Stimulated activated naive CD8-positive, alpha-beta T cell treated with anti-CD3 and anti-CD28 coated beads, Interleukin-15, Interleukin-2, amounts not matched to agents 100 U/mL and 50 U/mL, for 24 hours (primary cell): ENCODE results near the gene AQP12B.
"Not testable (repeated sequence)": the region's sequence is repeated elsewhere in the genome, so short reads cannot be mapped to it uniquely, and the experiment has no call there.

Experiments used
- ATAC-seq: fragments of 150-1000 bp; cut with Tn5 transposase; one replicate; pipeline ENCODE4 v1.10.0; 2021
- DNase-seq: peaks from one replicate; pipeline ENCODE4 v3.0.0; 2021

The AQP12B gene

DNA sequence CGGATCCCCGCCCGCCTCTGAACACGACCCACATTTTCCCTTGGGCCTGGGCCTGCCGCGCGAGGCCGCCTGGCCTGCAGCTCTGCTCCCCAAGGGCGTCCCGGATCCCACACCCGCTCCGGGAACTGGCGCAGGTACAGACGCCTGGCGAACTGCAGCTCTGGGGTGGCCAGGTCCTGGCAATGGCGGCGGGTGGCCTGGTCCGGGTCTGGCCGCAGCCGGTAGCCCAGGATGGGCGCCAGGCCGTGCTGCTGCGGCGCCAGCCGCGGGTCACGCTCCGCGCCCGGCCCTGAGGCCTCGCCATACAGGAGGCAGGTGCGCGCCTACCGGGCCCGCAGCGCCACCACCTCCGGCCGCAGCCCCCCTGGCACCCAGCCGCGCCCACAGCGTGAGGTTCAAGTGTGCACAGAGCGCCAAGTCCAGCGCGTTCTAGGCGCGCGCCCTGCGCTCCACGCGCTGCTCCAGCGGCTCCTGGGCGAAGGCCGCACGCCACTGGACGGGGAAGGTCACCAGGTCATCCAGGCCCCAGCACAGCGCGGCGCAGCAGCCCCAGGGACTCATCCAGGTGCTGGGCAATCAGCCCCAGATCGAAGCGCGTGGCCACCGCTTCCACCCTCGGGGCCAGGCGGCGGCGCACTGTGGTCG lies 18.5 kb upstream of the AQP12B start:
- no peak for DNase-seq
- no peak for ATAC-seq

DNA sequence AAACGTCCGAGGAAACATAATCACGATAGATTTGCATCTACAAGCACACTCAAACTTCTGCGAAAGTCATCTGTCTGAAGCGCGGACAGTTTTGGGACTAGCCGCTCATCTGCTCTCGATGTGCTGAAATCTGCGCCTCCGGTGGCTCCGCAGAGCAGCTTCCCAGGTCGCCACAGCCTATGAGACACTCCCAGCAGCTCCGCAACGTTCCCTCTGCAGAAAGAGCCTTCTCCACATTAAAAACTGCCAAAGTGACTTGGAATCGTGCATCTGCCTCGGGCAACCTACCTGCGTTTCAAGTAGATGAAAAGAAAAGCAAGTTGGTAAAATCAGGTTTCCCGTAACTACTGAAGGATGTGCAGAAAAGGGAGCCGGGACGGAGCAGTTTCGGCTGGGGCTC lies 17.9 kb upstream of the AQP12B start:
- not testable (repeated sequence) for DNase-seq, ATAC-seq

DNA sequence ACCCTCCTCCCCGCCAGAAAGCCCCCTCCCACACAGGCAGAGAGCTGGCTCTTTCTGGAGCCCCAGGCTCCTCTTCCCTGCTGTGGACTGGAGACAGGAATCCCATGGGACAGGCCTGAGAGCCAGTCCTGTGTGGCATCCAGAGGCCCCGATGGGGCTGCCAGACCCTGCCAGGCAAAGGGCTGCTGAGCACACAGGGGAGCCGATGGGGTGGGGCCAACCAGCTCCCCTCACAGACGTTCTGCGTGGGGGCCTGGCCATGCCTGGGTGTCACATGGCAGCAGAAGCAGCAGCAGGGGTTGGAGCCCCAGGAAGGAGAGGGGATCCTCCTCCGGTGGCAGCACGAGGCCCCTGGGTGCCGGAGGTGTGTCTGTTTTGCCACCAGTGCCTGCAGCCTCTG lies 17.1 kb upstream of the AQP12B start:
- not testable (repeated sequence) for ATAC-seq

DNA sequence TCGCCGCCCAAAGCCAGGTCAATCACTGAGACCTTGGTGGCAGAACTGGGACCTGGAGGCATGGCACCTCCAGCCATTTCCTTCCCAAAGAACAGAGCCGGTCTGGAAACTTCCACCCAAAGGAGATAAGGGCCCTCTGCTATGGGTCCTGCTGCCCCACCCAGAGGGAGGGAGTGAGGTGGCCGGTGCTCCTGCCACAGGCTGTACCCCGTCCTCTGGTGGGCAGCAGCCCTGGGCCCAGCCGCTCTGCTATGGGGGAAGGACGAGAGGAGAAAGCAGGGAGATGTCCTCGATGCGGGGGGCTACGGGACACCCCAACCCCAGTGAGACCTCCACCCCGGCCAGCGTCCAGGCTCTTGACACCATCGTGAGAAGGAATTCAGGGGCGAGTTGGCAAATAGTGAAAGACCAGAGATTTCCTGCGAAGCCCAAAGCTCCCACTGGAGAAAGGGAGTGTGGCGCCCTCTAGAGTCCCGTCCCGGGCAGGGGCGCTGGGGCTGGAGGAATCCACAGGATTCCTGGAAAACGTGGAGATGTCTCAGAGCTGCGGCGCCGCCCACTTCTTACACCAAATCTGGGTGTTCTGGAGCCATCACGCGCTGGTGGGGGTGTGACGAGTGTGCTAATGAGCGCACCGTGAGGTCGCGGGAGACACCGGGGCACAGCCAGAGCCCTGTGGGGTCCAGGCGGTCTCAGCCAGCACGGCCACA lies 16.3 kb upstream of the AQP12B start:
- ATAC-seq, DNase-seq: not testable (repeated sequence)

More for the DNA sequence above, 17.1 kb upstream of the AQP12B start:
- DNase-seq, result not testable (repeated sequence)

- not testable (repeated sequence) for DNase-seq
Measured at GRCh38 chr2:240696469-240696868, 13.8 kb upstream of the AQP12B start.

DNA sequence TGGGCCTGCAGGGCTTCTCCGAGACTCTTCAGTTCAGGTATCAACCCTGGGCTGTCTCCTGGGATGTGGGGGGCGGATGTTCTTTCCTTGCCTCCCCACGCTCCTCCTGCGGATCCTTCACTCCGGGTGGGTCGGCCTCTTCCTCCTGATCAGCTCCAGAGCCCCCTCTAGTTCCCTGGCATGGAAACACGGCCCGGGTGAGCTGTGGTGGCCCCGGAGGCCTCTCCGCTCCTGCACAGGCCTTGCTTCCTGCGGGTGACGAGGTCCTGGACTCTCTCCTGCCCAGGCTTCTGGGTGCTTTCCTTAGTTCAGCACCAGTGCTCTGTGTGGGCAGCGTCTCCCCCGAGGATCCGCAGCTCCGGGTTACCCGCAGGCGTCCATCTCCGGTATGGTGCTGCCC lies 12.9 kb upstream of the AQP12B start:
- not testable (repeated sequence) for ATAC-seq, DNase-seq

More at GRCh38 chr2:240696469-240696868, 13.8 kb upstream of the AQP12B start:
- ATAC-seq, result not testable (repeated sequence)

DNA sequence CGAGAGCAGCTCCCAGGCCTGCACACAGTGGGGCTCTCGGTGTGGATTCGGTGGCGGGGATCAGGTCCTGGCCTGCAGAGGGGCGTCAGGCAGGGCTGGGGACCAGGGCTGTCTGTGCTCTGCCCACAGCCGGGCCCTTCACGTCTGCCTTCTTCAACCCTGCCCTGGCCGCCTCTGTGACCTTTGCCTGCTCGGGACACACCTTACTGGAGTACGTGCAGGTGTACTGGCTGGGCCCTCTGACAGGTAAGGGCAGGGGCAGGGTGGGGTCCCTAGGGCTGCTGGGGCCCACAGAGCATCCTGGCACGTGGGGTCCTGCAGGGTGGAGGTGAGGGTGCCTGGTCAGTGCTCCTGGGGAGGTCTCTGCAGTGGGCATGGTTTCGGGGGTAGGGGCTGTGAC lies 11.6 kb upstream of the AQP12B start:
- DNase-seq, ATAC-seq: not testable (repeated sequence)

GRCh38 chr2:240692583-240693561 lies 10.2 kb upstream of the AQP12B start:
- DNase-seq, ATAC-seq: not testable (repeated sequence)

DNA sequence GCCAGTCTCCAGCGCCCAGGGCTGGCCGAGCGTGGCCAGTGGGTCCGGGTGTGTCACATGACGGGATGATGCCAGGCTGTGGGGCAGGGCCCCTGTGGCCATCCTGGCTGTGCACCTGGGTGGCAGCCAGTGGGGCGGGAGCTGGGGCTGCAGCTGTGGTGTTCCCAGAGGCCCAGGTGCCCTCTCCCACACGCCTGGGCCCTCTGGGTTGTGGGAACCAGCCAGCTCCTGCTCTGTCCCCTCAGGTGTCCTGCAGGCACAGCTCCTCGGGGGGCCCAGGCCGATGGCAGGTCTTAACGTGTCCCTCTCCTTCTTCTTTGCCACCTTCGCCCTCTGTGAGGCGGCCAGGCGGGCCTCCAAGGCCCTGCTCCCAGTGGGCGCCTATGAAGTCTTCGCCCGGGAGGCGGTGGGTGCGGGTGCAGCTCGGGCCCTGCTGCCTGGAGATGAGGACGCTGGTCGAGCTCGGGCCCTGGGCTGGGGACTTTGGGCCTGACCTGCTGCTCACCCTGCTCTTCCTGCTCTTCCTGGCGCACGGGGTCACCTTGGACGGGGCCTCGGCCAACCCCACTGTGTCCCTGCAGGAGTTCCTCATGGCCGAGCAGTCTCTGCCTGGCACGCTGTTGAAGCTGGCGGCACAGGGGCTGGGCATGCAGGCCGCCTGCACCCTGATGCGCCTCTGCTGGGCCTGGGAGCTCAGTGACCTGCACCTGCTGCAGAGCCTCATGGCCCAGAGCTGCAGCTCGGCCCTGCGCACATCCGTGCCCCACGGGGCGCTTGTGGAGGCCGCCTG lies 9.1 kb upstream of the AQP12B start, which contains the start of gene AQP12A:
AQP12A (plus strand) TSS at position 236 of the 790 bp plus-strand sequence; CDS start at position 284, 48 bp downstream.
- DNase-seq, ATAC-seq: not testable (repeated sequence)

GRCh38 chr2:240691075-240691427 lies 8.4 kb upstream of the AQP12B start:
- DNase-seq, ATAC-seq: not testable (repeated sequence)

DNA sequence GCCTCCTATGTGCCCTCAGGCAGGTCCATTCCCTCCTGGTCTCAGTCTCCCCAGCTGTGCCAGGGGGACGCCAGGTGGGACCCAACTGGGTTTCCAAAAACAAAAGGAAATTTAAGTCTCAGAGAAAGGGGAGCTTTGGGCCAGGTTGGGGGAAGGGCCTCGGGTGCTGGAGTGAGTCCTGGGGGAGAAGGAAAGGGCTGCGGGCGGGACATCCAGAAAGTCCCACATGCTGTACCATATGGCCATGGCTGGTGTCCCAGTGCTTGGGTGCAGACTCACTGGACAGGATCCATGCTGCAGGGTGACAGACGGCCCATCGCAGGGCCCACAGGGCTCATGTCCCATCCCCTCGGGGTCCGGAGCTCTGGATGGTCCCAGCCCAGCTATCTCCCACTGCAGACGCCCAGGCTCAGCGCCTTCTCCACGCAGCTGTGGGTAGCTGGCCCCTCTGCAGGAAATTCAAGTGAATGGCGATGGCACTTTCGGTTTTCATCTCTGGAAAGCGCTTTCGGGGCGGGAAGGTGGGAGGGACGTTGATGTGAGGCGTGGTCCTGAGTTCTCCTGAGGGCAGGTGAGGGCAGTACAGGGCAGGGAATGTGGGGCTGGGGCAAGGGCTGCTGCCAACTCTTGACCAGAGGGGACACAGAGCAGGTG lies 7.9 kb upstream of the AQP12B start:
- not testable (repeated sequence) for DNase-seq, ATAC-seq

DNA sequence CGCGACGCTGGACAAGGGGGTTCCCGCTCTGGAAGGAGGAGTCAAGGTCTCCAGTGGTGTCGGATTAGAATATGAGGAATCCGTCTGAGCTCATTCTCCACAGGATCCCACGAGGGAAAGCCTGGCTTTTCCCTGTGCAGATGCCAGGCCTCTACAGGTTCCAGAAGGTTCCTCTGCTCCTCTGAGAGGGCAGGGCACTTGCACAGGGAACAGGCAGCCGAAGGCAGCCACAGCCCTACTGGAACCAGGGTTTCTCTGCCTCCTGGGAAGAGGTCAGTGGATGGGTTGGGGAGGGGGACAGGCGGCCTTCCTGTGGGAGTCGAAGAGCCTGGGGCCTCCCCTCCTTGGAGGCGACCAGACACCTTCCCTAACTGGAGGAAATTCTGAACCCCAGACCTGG lies 7.3 kb upstream of the AQP12B start:
- DNase-seq (no peak), ATAC-seq (no peak)

DNA sequence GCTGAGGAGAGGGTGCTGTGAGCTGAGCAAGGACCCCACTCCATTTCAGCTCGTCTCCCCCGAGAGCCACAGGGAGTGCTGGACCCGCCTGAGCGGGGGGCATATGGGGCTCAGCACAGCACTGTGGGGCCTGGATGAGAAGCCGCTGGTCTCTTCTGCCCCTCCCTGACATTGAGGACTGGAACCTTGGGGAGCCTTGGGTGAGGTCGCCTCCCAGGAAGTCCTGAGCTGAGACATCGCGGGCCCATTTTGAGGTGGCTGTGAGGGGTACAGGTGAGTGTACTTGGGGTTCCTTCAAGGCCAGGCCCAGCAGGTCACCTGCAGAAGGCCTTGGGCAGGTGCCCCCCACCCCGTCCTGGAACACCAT lies 5.9 kb upstream of the AQP12B start:
- no peak for ATAC-seq
- no peak for DNase-seq

GRCh38 chr2:240687741-240688552 lies 5.3 kb upstream of the AQP12B start:
- DNase-seq (no peak), ATAC-seq (no peak)

- DNase-seq, result no peak
- no peak for ATAC-seq
Measured at GRCh38 chr2:240687045-240687740, 4.5 kb upstream of the AQP12B start.

GRCh38 chr2:240686460-240686859 lies 3.8 kb upstream of the AQP12B start:
- DNase-seq, result no peak
- ATAC-seq, result no peak

- ATAC-seq, result no peak
- no peak for DNase-seq
Measured at GRCh38 chr2:240685771-240686371, 3.2 kb upstream of the AQP12B start.

GRCh38 chr2:240683980-240684728 lies 1.5 kb upstream of the AQP12B start:
- ATAC-seq, DNase-seq: not testable (repeated sequence)
